GM12801 (cell line): Measurements from ENCODE around the gene CEACAM16.

Experiments used
- TF ChIP-seq, protein P1 (sequence below): IDR thresholded peaks from one replicate; pipeline ENCODE4 v1.5.1; 2011; ENCODE audit warnings: control low read depth; ENCODE audit not compliant: insufficient read length; ENCODE audit errors: extremely low read depth

Gene CEACAM16

DNA sequence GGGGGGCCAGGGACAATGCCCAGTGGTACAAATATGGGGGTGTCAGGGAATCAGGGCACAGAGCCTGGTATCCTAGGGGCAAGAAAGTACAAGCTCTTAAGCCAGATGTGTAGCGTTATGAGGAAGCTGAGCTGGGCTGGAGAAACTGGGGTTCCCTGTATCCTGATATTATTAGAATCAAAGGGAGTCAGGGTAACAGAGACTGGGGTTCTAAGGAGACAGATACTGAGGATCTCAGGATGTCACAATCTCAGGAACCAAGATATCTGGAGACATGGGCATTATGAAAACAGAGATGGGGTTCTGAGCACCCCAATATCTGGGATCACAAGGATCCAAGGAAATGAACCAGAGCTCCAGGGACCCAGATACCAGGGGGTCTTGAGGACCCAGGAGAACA lies 50.3 kb downstream of the CEACAM16 start:
- TF ChIP-seq, protein P1, sequence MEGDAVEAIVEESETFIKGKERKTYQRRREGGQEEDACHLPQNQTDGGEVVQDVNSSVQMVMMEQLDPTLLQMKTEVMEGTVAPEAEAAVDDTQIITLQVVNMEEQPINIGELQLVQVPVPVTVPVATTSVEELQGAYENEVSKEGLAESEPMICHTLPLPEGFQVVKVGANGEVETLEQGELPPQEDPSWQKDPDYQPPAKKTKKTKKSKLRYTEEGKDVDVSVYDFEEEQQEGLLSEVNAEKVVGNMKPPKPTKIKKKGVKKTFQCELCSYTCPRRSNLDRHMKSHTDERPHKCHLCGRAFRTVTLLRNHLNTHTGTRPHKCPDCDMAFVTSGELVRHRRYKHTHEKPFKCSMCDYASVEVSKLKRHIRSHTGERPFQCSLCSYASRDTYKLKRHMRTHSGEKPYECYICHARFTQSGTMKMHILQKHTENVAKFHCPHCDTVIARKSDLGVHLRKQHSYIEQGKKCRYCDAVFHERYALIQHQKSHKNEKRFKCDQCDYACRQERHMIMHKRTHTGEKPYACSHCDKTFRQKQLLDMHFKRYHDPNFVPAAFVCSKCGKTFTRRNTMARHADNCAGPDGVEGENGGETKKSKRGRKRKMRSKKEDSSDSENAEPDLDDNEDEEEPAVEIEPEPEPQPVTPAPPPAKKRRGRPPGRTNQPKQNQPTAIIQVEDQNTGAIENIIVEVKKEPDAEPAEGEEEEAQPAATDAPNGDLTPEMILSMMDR, result no peak

DNA sequence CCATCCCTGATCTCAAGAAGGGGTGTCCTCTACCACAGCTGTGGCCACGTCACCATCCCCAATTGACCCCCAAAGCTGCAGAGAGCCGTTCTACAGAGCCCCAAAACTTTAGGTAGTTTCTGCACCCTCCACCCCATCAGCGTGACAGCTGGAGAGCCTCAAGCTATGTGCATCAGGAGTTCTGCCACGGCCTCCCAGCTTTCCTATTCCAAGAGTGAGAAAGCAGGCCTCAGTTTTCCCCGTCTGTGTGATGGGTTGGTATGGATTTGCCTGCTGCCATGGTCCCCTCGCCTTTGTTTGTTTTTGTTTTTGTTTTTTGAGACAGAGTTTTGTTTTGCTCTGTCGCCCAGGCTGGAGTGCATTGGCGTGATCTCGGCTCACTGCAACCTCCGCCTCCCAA lies 51.0 kb downstream of the CEACAM16 start:
- TF ChIP-seq, protein P1, result no peak

DNA sequence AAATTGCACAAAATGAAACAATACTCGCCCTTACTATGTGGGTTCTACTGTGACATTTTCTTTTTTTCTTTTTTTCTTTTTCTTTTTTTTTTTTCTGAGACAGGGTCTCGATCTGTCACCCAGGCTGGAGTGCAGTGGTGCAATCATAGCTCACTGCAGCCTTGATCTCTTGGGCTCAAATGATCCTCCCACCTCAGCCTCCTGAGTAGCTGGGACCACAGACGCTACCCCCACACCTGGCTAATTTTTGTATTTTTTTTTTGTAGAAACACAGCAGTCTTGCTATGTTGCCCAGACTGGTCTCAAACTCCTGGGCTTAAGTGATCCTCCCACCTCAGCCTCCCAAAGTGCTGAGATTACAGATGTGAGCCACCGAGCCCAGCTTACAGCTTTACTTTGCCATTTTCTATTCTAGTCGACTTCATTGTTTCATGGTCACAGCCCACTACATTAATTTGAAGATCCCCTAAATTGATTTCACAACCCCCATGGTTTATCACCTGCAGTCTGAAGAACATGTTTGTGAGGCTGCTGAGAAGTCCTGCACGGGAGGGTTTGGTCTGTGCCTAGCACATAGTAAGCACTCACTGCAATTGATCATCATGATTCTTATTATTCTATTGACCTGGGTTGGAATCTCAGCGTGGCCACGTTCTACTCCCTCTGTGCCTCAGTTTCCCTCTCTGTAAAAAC lies 53.3 kb downstream of the CEACAM16 start:
- TF ChIP-seq, protein P1, result no peak

DNA sequence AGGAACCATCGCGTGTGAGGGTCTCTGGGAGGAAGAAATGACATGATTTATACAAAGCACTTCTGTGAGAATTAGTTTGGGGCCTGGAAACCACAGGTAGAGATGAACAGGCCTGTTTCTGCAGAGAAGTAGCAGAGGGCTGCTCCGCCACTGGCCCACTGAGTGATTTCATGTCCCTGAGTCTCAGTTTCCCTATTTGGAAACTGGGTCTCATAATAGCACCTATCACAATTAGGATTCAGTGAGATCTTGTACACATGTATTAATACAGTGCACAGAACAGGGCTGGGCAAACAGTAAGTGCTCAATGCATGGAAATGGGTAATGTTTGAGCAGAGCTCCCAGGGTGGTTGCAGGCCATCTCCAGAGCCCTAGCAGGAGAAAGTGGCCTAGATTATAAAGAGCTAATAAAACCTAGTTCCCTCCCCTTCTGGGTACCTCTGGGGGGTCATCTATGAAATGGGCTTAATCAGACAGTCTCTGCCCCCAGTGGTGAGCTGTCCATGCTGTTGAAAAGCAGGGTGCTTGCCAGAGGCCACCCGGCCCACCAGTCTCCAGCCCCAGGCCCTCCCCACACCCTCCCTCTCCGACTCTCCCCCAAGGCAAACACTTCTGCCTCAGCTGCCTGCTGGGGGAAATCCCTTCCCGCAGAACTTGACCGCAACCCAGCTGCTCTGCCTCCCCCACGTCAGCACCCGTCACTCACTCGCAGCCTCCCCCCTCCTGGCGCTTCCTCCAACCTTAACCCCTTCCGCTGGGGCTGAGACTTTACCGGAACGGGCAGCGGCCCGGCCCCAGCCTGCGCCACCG lies 54.1 kb downstream of the CEACAM16 start:
- TF ChIP-seq, protein P1, result no peak

DNA sequence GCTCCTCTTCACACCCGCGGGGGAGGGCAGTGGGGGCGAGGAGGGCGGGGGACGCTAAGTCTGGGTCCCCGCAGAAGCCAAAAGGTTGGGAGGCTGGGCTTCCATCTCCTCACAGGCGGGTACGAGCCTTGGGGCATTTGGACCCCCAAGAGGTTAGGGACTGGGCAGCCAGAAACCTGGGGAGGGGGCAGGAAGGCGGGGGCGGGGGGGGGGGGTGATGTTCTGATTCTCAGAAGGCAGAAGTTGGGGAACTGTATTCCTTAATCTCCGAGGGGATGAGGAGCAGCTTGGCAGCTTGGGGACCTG lies 54.6 kb downstream of the CEACAM16 start:
- TF ChIP-seq, protein P1, result no peak

DNA sequence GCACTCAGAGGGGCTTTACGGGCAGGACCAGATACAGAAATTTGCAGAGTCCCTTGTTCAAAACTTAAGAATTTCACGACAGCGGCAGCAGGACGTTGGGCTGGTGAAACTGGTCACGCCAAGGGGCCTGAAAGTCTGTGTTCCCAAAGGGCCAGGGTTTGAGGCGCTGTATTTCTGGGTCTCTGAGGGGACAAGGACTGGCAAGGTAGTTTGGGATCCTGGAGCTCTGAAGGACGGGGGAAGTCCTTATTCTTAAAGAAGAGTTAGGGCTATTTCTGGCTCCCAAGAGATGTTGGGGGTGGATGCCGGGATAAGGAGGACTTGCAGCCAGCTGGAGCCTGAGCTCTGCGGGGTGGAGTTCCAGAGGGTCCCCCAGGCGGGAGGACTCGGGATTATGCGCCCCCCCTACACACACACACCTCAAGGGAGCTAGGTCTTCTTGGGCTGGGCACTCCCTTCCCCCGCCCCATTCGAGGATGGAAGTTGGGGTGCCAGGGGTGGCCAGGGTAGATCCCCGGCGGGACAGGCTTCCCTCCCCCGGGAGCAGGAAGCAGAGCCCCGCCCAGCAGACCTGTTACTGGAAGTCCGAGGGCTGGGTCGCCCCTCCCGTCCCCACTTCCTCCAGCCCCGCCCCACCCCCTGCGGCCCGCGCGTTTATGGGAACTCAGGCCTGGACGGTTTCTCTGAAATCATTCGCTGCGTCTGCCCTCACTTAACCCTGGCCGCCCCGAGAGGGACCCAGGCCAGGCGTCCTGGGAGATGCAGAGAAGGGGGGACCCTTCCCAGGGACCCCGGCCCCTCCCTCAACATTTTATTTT lies 55.2 kb downstream of the CEACAM16 start:
- TF ChIP-seq, protein P1, result no peak

DNA sequence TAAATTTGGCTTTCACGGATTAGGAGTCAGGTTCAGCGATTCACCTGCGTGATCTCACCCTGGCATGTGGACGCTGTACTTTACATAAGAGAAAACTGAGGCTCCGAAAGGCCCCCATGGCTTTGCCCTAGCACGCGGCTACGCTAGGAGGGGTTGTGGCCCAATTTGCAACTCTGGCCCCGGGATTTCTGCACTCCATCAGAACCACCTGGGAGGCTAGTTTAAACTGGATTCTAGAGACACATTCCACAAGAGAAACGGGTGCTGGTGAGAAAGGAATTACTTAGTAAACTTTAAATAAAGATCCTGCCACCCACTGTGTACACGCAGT lies 55.8 kb downstream of the CEACAM16 start:
- TF ChIP-seq, protein P1, result no peak
